HUES6 (cell line): Measurements from ENCODE around the gene AFG3L2.
"Not testable (repeated sequence)": the region's sequence is repeated elsewhere in the genome, so short reads cannot be mapped to it uniquely, and the experiment has no call there.

ENCODE experiments used
- H3K27ac ChIP-seq: 2 replicates; pipeline ENCODE4 v1.7.0; 2013; ENCODE audit warnings: low read depth, mild to moderate bottlenecking, low read length, inconsistent platforms
- H3K27me3 ChIP-seq: 2 replicates; pipeline ENCODE4 v1.6.1; 2013; ENCODE audit warnings: low read length; ENCODE audit not compliant: control insufficient read depth, insufficient read depth
- H3K36me3 ChIP-seq: 2 replicates; pipeline ENCODE4 v1.6.1; 2013; ENCODE audit warnings: low read length; ENCODE audit not compliant: control insufficient read depth, insufficient read depth
- H3K4me1 ChIP-seq: 2 replicates; pipeline ENCODE4 v1.6.1; 2013; ENCODE audit warnings: low read length; ENCODE audit not compliant: control insufficient read depth, insufficient read depth
- H3K4me3 ChIP-seq: 2 replicates; pipeline ENCODE4 v1.5.1; 2013; ENCODE audit warnings: low read depth, low read length
- H3K9ac ChIP-seq: one replicate; pipeline ENCODE4 v1.6.1; 2013; ENCODE audit warnings: mild to moderate bottlenecking, low read length
- H3K9me3 ChIP-seq: 2 replicates; pipeline ENCODE4 v1.6.1; 2013; ENCODE audit warnings: low read depth, low read length; ENCODE audit not compliant: control insufficient read depth, insufficient read depth

Gene AFG3L2

GRCh38 chr18:12397254-12397653 is 20.2 kb upstream of the AFG3L2 start:
- H3K9me3 ChIP-seq: no peaks in the 10 kb centered on the region
- H3K27me3 ChIP-seq: no peaks in the 10 kb centered on the region
- H3K36me3 ChIP-seq: no peaks in the 10 kb centered on the region
- H3K4me1 ChIP-seq: peaks cover 3% of the 10 kb centered on the region; the same call in 1 of the 2 replicates
- no peak overlapping the region for H3K4me3 ChIP-seq
- H3K9ac ChIP-seq: no peak overlapping the region
- no peak overlapping the region for H3K27ac ChIP-seq

- no peak overlapping the region for H3K27ac ChIP-seq
- no peaks in the 10 kb centered on the region for H3K36me3 ChIP-seq
- no peak overlapping the region for H3K4me3 ChIP-seq
- H3K9me3 ChIP-seq: no peaks in the 10 kb centered on the region
- no peak overlapping the region for H3K9ac ChIP-seq
- no peaks in the 10 kb centered on the region for H3K4me1 ChIP-seq
- no peaks in the 10 kb centered on the region for H3K27me3 ChIP-seq
These were observed 17.4 kb upstream of the AFG3L2 start for GRCh38 chr18:12394428-12394827.

GRCh38 chr18:12393998-12394397 is 17.0 kb upstream of the AFG3L2 start:
- H3K36me3 ChIP-seq: no peaks in the 10 kb centered on the region
- no peaks in the 10 kb centered on the region for H3K27me3 ChIP-seq
- H3K9ac ChIP-seq: no peak overlapping the region
- no peak overlapping the region for H3K4me3 ChIP-seq
- no peaks in the 10 kb centered on the region for H3K9me3 ChIP-seq
- no peaks in the 10 kb centered on the region for H3K4me1 ChIP-seq
- no peak overlapping the region for H3K27ac ChIP-seq

GRCh38 chr18:12393510-12393909 is 16.5 kb upstream of the AFG3L2 start:
- Histone ChIP-seq H3K4me3 (no peak overlapping the region), H3K27me3 (no peaks in the 10 kb centered on the region), H3K27ac (no peak overlapping the region), H3K9ac (no peak overlapping the region), H3K9me3 (no peaks in the 10 kb centered on the region), H3K4me1 (no peaks in the 10 kb centered on the region), H3K36me3 (no peaks in the 10 kb centered on the region)

- no peak overlapping the region for H3K4me3 ChIP-seq
- no peaks in the 10 kb centered on the region for H3K36me3 ChIP-seq
- H3K27ac ChIP-seq: no peak overlapping the region
- no peaks in the 10 kb centered on the region for H3K4me1 ChIP-seq
- H3K9me3 ChIP-seq: no peaks in the 10 kb centered on the region
- H3K9ac ChIP-seq: no peak overlapping the region
- H3K27me3 ChIP-seq: no peaks in the 10 kb centered on the region
These were observed 14.6 kb upstream of the AFG3L2 start for GRCh38 chr18:12391487-12392165.

- no peaks in the 10 kb centered on the region for H3K4me1 ChIP-seq
- H3K9ac ChIP-seq: no peak overlapping the region
- H3K36me3 ChIP-seq: no peaks in the 10 kb centered on the region
- H3K4me3 ChIP-seq: no peak overlapping the region
- H3K27ac ChIP-seq: no peak overlapping the region
- H3K27me3 ChIP-seq: no peaks in the 10 kb centered on the region
- no peaks in the 10 kb centered on the region for H3K9me3 ChIP-seq
These were observed 11.4 kb upstream of the AFG3L2 start for GRCh38 chr18:12388442-12388841.

GRCh38 chr18:12384261-12384660 is 7.2 kb upstream of the AFG3L2 start:
- no peaks in the 10 kb centered on the region for H3K4me1 ChIP-seq
- H3K36me3 ChIP-seq: no peaks in the 10 kb centered on the region
- H3K27ac ChIP-seq: no peak overlapping the region
- no peak overlapping the region for H3K9ac ChIP-seq
- no peak overlapping the region for H3K4me3 ChIP-seq
- H3K27me3 ChIP-seq: no peaks in the 10 kb centered on the region
- H3K9me3 ChIP-seq: no peaks in the 10 kb centered on the region

GRCh38 chr18:12383759-12384158 is 6.7 kb upstream of the AFG3L2 start:
- not testable (repeated sequence) for H3K27ac ChIP-seq, H3K36me3 ChIP-seq, H3K9ac ChIP-seq, H3K9me3 ChIP-seq, H3K27me3 ChIP-seq, H3K4me3 ChIP-seq, H3K4me1 ChIP-seq

GRCh38 chr18:12382221-12382814 is 5.3 kb upstream of the AFG3L2 start:
- H3K4me1 ChIP-seq, H3K36me3 ChIP-seq, H3K27ac ChIP-seq, H3K27me3 ChIP-seq, H3K9ac ChIP-seq, H3K9me3 ChIP-seq, H3K4me3 ChIP-seq: not testable (repeated sequence)

- not testable (repeated sequence) for H3K27me3 ChIP-seq, H3K9me3 ChIP-seq, H3K36me3 ChIP-seq
- Histone ChIP-seq H3K9ac (peak overlapping the region; percentile 87), H3K4me1 (peaks cover 25% of the 10 kb centered on the region; the same call in 1 of the 2 replicates), H3K4me3 (peak overlapping the region; percentile 75), H3K27ac (peak overlapping the region; percentile 77)
These were observed 1.2 kb upstream of the AFG3L2 start for GRCh38 chr18:12378198-12378558.

GRCh38 chr18:12377556-12378197 is 650 bp upstream of the AFG3L2 start:
- Histone ChIP-seq H3K27ac (peak overlapping the region; percentile 77), H3K9me3 (no peaks in the 10 kb centered on the region), H3K27me3 (no peaks in the 10 kb centered on the region), H3K4me1 (peaks cover 25% of the 10 kb centered on the region; the same call in 1 of the 2 replicates), H3K36me3 (no peaks in the 10 kb centered on the region), H3K4me3 (peak overlapping the region; percentile 75), H3K9ac (peak overlapping the region; percentile 87)
